ENCODE measurements around the gene SLC22A12.

SLC22A12 gene

DNA sequence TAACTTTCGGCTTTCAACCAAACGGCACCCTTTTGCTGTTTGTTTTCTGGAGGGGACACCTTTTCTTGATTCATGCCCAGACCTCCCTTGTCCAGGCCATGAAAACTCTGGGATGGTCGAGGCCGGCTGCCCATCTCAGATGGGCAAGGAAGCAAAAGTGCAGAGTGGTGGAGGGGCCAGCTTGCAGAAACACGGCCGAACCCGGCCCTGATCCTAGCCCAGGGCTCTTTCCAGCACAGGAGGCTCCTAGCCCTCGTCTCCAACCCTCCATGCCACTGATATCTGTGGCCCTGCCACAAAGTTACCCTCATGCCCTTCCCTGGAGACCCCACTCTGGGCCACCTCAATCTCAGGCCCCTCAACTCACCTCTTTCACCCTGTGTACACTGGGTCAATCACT is 18.9 kb upstream of the SLC22A12 start:
- DNase-seq (ENCODE audit: extremely low read depth, insufficient read length): no peak
- Histone ChIP-seq H3K4me3 (replicated peaks; ENCODE audit: low read depth, low read length) (no peak overlapping the region), H3K36me3 (ENCODE audit: control insufficient read depth, insufficient read depth, low read length) (no peaks in the 10 kb centered on the region), H3K27me3 (replicated peaks; ENCODE audit: control insufficient read depth, insufficient read depth, low read length) (no peaks in the 10 kb centered on the region; the same call in 1 of the 2 replicates)
- TF ChIP-seq, protein P1, sequence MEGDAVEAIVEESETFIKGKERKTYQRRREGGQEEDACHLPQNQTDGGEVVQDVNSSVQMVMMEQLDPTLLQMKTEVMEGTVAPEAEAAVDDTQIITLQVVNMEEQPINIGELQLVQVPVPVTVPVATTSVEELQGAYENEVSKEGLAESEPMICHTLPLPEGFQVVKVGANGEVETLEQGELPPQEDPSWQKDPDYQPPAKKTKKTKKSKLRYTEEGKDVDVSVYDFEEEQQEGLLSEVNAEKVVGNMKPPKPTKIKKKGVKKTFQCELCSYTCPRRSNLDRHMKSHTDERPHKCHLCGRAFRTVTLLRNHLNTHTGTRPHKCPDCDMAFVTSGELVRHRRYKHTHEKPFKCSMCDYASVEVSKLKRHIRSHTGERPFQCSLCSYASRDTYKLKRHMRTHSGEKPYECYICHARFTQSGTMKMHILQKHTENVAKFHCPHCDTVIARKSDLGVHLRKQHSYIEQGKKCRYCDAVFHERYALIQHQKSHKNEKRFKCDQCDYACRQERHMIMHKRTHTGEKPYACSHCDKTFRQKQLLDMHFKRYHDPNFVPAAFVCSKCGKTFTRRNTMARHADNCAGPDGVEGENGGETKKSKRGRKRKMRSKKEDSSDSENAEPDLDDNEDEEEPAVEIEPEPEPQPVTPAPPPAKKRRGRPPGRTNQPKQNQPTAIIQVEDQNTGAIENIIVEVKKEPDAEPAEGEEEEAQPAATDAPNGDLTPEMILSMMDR (IDR thresholded peaks at IDR 0.05; ENCODE audit: insufficient read depth, low read length, poor library complexity, severe bottlenecking): no peak

- no peak overlapping the region for H3K4me3 ChIP-seq (replicated peaks; ENCODE audit: low read depth, low read length)
- no peak for DNase-seq (ENCODE audit: extremely low read depth, insufficient read length)
- no peaks in the 10 kb centered on the region for H3K36me3 ChIP-seq (ENCODE audit: control insufficient read depth, insufficient read depth, low read length)
- TF ChIP-seq, protein P1 (IDR thresholded peaks at IDR 0.05; ENCODE audit: insufficient read depth, low read length, poor library complexity, severe bottlenecking): no peak
- no peaks in the 10 kb centered on the region; the same call in none of the 2 replicates for H3K27me3 ChIP-seq (replicated peaks; ENCODE audit: control insufficient read depth, insufficient read depth, low read length)
These were observed 13.8 kb upstream of the SLC22A12 start for GRCh38 chr11:64577202-64577601.

DNA sequence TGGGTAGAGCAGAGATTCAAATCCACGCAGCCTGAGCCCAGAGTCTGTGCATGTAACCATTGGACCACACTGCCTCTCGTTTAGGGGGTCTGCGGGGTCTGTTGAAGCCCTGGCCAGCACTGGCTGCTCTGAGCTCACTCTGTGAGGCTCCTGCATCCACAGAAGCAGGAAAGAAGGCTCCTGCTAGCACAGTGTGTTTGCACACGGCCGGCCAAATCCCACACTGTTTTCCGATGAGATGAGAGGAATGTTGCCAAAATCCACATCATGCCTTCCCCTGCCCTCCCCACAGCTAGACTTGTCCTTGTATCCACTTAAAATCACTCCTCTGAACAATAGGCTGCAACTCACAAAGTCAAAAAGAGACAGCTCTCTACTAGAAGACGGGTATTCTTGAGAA is 10.6 kb upstream of the SLC22A12 start:
- Histone ChIP-seq H3K27me3 (replicated peaks; ENCODE audit: control insufficient read depth, insufficient read depth, low read length) (no peaks in the 10 kb centered on the region; the same call in none of the 2 replicates), H3K36me3 (ENCODE audit: control insufficient read depth, insufficient read depth, low read length) (no peaks in the 10 kb centered on the region), H3K4me3 (replicated peaks; ENCODE audit: low read depth, low read length) (no peak overlapping the region)
- DNase-seq (ENCODE audit: extremely low read depth, insufficient read length): no peak
- TF ChIP-seq, protein P1 (IDR thresholded peaks at IDR 0.05; ENCODE audit: insufficient read depth, low read length, poor library complexity, severe bottlenecking): no peak

DNA sequence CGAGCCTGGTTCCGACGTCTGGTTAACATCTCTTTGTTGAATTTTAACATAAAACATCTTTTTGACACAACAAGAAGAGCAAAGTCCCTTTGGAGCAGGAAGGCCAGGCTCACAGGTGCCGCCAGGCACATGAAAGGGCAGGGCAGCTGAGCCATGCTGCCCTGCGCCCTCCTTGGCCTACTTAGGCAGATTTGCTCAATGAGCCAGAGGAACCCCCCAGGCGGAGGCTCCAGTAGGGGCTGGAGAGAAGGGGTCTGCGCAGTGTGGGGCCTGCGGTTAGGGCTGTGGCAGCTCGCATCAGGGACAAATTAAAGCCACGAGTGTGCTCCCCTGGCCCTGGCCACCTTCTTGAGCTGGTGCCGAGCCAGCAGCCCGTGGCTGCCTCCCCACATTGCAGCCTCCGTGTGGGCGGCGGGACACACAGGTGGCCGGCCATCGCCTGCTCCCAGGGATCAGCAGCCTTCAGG is 9.9 kb upstream of the SLC22A12 start:
- no peaks in the 10 kb centered on the region; the same call in none of the 2 replicates for H3K27me3 ChIP-seq (replicated peaks; ENCODE audit: control insufficient read depth, insufficient read depth, low read length)
- H3K36me3 ChIP-seq (ENCODE audit: control insufficient read depth, insufficient read depth, low read length): no peaks in the 10 kb centered on the region
- no peak for DNase-seq (ENCODE audit: extremely low read depth, insufficient read length)
- TF ChIP-seq, protein P1 (IDR thresholded peaks at IDR 0.05; ENCODE audit: insufficient read depth, low read length, poor library complexity, severe bottlenecking): no peak
- no peak overlapping the region for H3K4me3 ChIP-seq (replicated peaks; ENCODE audit: low read depth, low read length)

DNA sequence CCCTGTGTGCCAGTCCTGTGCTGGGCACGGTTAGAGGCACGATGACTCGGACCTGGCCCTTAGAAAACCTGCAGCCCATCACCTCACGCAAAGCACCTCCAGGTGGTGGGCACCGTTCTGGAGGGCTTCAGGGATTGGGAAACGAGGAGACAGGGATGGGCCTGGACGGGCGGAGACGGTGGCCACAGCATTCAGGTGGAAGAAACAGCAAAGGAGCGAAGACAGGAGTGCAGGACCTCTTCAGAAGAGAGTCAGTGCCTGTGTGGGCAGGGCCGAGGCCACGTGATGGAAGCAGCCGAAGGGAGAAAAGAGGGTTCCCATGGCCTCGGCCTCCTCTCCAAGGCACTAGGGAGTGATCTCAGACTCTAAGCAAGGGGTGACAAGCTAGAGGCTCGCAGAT is 8.1 kb upstream of the SLC22A12 start:
- TF ChIP-seq, protein P1 (IDR thresholded peaks at IDR 0.05; ENCODE audit: insufficient read depth, low read length, poor library complexity, severe bottlenecking): no peak
- no peak for DNase-seq (ENCODE audit: extremely low read depth, insufficient read length)
- no peaks in the 10 kb centered on the region; the same call in none of the 2 replicates for H3K27me3 ChIP-seq (replicated peaks; ENCODE audit: control insufficient read depth, insufficient read depth, low read length)
- H3K4me3 ChIP-seq (replicated peaks; ENCODE audit: low read depth, low read length): no peak overlapping the region
- no peaks in the 10 kb centered on the region for H3K36me3 ChIP-seq (ENCODE audit: control insufficient read depth, insufficient read depth, low read length)
